Measurements from ENCODE around the gene OR2F1.

The OR2F1 gene, protein sequence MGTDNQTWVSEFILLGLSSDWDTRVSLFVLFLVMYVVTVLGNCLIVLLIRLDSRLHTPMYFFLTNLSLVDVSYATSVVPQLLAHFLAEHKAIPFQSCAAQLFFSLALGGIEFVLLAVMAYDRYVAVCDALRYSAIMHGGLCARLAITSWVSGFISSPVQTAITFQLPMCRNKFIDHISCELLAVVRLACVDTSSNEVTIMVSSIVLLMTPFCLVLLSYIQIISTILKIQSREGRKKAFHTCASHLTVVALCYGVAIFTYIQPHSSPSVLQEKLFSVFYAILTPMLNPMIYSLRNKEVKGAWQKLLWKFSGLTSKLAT

DNA sequence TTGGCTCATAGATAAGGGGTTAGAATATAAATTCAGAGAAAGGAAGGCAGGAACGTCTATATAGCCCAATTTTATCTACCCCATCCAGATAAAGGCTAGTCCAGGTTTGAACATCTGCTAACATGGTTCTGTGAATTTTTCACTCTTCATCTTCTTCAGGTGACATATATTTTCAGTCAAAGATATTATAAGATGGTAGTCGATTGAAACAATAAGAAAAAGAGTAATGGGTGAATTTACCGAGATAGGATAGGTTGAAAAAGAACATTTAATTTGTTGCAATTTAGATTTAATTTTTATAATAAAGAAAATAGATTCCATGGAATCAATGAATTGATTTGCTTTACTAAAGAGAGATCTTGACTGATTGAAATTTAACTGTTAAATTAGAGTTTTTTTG lies at the start of gene OR2F1:
Gene OR2F1, plus strand, starts transcription at position 301 of the 400 bp plus-strand sequence. CDS start 5,127 bp downstream, outside the sequence.
- DNase-seq (ENCODE audit: low spot score) (no peak), FAIRE-seq (no peak)

DNA sequence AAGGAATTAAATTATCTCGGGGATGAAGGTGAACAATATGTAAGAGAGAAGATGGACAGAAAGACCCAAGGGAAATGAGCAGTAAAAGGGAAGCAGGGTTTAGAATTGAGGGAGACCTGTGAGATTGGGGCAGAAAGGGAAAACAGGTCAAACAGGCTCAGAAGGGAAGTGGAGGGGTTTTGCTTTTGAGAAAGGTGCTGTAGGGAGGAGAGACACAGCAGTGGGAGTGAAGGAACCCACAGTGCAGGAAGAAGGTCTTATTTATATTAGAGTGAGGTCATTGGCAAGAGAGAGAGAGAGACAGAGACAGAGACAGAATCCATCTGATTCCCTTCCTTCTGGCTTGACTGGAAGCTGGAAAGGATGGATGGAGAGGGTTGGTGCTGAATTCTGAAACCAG lies 49.1 kb upstream of the OR2F1 start:
- no peak for FAIRE-seq
- DNase-seq (ENCODE audit: low spot score), result no peak

DNA sequence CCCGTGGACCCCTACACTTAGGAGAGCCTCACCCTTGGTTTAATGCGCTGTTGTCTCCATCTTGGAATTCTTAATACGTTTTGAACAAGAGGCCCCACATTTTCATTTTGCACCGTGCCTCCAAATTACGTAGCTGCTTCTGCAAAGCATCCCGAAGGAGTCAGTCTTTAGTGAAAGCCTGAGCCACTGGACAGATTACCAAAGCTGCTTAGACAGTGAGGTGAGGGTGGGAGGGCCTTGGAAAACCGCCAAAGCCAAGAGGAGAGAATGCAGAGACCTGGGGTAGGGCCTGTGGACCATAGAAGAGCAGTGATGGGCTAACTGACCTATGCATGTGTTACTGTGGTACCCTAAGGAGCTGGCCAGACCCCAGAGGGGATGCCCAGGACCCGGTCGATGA lies 48.5 kb upstream of the OR2F1 start:
- DNase-seq (ENCODE audit: low spot score) (no peak), FAIRE-seq (no peak)

DNA sequence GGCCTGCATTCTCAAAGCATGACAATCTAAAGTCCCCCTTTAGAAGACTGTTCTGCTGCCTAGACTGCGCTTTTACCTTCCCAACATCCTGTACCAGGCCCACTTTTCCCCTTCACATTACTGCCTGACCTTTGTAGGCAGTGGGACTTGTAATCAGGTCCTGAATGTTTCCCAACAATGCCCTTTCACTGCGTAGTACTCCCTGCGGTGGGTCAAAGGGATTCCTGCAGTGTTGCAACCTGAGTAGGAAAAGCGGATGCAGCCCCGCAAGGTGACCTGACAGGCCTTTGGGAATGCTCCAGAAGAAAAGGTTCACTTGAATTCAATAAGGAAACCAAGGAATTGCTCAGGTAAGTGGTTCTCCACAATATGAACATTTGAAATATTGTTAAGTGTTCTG lies 47.7 kb upstream of the OR2F1 start:
- FAIRE-seq (no peak), DNase-seq (ENCODE audit: low spot score) (no peak)

DNA sequence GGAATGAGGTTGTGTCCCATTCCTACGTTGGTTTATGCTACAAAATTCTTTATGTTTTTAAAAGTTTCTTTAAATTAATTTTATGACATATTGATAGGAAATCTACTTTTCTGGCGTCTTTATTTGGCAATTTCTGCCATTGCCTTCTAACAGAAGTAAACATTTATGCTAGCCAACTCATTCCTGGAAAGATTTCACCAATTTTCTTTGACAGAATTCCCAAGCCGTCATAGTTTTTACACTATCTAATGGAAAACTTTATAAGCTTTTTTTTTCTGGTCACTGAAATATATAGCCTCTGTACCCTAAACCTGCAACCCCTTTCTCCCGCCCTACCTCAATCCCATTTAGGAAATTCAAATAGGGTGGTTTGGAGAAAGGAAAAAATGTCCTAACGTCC lies 46.5 kb upstream of the OR2F1 start:
- FAIRE-seq, result no peak
- DNase-seq (ENCODE audit: low spot score), result no peak

DNA sequence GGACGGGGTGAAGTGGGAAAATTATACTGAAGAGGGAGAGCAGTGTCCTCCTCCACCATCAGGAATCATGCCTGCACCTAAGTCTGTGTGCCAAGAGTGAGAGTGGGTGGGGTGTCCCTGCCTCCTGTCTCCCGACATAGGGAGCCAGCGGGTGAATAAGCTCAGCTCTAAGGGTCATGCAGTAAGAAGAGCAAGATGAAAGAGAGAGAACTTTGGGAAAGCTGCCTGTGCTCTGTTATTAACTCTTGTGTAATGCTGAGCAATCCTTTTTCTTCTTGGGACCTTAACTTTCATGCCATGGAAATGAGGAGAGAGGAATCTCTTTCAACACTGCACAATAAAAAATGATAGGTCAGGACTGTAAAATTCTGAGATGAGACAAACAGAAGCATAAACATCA lies 44.8 kb upstream of the OR2F1 start:
- DNase-seq (ENCODE audit: low spot score) (no peak), FAIRE-seq (no peak)

DNA sequence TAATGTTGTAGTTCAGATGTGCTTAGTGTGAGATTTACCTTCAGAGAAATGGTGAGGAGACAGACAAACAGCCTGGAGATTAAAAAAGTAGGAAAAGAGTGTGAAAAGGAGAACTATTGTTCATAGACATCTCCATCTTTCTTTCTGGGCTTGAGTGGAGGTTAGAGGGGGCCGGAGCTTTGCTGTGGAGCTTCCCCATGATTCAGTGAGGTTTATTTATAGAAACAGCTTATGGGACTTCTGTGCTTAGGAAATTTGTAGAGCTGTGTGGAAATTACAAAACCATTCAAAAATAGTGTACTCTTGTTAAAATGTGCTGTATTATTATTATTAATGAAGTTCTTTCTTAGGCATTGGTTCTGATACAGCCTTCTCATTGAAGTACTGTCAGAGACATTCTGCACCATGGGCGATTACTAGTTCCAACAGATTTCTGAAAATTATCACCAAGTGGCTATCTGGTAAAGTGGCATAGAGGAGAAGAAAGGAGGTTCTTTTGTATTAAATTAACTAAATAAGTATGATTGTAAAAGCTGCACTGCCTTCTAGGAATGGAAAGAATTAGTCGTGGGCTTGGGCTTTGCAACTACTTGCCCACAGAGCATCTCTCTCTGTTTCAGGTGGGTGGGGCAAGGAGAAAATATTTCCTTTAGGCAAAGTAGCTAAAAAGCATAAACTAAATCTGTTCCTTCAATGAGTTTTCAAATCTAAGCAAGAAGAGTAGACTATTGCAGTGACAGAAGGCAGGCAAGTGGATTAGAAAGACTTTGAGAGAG lies 44.0 kb upstream of the OR2F1 start:
- no peak for FAIRE-seq
- no peak for DNase-seq (ENCODE audit: low spot score)

DNA sequence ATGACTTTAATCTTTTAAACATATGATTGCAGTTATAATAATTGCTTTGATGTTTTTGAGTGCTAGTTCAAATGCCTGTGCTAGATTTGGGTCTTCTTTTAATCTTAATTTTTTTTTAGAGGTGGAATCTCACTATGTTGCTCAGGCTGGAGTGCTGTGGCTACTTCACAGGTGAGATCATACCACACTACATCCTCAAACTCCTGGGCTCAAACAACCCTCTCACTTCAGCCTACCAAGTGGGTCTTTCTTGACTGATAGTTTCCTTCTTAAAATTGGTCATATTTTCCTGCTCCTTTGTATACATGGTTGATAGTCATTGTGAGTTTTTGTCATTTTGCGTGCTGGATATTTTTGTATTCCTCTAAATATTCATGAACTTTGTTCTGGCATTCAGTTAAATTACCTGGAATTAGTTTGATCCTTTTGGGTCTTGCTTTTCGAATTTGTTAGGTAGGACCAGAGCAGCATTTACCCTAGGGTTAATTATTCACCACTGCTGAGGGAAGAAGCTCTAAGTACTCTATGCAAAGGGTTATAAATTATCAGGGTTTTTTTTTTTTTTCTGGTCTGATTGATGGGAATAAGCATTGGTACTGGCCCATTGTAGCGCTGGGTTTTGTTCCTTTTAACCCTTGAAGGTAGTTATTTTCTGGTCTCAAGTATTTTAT lies 40.6 kb upstream of the OR2F1 start:
- FAIRE-seq, result no peak
- no peak for DNase-seq (ENCODE audit: low spot score)

DNA sequence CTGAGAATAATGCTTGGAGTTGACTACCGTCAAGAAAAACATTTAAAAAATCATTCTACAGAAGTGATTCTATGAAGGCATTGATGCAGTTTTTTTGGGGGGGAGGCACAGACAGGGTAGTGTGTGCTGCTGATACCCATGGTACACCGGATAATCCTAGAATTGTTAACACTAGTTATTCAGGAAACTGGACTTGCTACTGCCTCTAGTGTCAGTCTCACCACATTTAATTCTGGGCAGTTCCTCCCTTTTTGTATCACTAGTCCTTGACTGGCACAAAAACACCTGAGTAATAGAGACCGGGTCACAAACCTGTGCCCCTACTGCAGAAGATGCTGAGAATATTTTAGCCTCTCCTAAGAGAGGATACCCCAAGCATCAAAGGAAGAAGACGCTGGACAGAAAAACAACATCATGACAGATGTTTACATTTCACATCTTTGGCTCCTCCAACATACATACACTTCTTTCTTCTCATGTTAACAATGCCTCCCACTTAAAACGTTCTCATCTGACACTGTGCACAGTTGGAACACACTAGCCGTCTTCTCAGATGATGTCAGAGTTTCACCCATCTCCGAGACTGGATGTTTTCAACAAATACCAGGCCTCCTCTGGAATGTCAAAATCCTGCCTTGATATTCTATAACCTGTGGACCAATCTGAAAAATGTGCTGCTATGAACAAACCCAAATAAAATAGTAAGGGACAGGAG lies 39.5 kb upstream of the OR2F1 start:
- FAIRE-seq, result no peak

DNA sequence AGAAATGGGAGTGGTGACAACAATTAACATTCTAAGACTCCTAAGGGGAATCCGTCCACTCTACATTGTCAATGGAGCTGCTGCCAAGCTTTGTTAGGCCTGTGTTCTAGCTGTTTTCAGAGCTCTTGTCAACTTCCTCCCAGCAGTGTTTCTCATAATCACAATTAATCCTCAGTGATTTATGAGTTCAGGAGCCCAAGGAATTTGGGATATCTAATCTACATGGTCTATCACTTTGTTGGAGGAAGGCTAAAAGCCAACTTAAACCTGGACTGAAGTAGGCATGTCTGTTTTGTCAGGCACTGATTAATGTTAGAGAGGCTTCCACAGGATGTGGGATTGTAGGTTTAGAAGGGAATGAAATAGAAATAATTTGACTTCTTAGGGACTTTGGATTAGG lies 29.8 kb upstream of the OR2F1 start:
- no peak for DNase-seq (ENCODE audit: low spot score)
- FAIRE-seq, result no peak

More for the DNA sequence above, 39.5 kb upstream of the OR2F1 start:
- no peak for DNase-seq (ENCODE audit: low spot score)

DNA sequence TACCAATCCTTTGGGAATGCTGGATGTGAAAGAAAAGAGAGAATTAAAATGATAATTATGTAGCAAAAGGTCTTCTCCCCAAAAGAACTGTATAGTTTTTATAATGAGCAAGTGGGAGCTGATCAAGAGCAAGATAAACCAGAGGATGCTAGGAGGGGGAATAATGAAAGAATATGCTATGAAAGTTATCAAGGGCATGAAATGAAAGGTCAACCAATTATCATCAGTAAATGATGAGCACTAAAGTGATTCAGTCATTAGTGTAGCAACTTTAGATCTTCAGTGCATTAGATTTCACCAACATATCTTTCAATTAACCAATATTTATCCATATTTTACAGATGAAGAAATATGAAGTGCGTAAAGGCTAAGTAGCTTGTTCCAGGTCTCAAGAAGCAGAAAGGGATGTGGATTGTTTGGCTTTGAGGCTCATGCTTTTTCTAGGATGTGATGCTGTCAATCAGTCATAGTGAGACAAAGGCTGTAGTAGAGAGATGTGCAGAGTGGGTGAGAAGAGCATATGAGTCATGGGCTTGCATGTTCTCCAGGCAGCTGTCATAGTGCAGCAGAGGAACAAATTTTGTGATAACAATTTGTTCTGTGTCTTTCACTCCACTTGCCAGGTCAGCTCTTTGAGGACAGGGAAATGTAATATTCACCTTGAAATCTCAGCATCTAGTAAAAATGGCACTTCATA lies 25.3 kb upstream of the OR2F1 start:
- no peak for FAIRE-seq

DNA sequence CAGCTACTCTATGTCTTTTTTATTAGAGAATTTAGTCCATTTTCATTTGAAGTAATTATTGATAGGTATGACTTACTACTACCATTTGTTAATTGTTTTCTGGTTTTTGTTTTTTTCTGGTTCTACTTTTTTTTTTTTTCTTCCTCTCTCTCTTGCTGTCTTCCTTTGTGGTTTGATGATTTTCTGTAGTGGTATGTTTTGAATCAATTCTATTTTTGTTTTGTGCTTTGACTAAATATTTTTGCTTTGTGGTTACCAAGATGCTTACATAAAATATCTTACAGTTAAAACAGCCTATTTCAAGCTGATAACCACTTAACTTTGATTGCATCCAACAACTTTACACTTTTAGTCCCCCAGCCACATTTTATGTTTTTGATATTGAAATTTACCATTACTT lies 22.9 kb upstream of the OR2F1 start:
- no peak for FAIRE-seq
- DNase-seq (ENCODE audit: low spot score), result no peak

More for the DNA sequence above, 25.3 kb upstream of the OR2F1 start:
- no peak for DNase-seq (ENCODE audit: low spot score)

DNA sequence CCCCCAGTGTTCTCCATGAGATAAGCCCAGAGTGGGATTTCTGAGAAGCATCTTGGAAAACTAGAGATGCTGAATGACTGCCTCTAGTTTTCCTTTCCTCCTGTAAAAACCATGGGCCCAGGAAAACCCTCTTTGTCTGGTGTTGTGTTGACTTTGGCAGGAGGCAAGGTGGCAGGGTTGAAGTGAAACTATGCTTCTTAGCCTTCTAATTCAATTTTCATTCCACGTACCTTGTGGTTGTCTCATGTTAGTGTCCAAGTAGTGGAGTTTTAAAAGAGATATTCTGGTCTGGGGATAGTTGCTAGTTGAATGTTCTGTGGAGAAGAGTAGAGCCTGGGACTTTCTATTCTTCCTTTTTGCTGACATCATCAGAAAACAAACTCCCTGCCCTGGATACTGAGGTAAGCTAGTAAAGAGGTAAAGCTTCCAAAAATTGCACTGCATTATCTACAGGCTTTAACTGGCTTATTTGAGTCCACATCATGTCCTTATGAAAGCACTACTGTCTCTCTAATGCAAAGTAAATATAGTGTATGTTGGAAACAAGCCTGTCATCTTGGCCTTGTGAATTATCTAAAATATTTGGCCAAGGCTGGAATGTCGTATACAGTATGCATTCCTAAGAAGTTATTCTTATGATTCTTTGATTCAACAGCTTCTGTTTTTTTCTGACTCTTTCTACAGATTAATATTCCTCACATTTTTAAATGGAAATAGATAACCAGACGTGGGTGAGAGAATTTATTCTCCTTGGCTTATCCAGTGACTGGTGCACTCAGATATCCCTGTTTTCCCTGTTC lies 19.9 kb upstream of the OR2F1 start, which contains the start of gene OR2F2:
Gene OR2F2, plus strand, starts transcription at position 708 of the 800 bp plus-strand sequence. Its CDS starts 0 bp downstream, at position 708.
- no peak for FAIRE-seq
- DNase-seq (ENCODE audit: low spot score), result no peak

DNA sequence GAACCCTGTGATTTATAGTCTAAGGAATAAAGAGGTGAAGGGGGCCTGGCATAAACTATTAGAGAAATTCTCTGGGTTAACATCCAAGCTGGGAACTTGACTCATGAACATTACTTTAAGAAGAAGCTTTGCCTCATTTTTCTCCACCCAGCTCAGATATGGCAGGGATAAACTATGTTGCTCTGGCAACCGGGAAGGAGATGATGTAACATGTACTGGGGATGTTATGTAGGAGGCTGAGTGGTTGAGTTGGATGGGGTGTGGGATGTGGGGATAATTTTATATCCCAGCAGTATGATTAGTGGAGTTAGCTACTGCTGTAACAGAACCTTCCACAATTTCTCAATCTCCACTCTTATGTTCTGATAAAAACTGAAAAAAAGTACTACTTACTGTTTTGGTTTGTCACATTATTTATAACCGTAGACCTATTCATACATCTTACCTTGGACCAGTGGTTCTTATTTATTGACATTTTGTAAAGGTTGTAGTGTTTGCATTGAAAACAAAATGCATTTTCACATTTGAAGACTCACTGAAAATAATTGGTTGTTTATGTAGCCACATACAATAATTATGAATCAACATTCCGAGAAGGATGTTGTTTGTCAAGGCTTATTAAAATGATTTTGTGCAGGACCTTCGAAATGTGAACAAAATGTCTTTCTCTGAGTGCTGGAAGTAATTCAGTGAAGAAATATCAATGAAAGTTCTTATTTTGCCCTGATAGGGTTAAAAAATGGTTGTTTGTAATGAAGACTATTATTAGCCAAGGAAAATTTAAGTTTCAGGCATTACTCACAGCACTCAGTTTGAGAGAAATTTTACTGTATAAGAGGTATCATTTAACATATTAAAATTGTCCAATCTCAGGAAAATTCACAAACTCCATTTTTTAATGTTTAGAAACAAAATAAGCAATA lies 18.3 kb upstream of the OR2F1 start:
- no peak for FAIRE-seq
- no peak for DNase-seq (ENCODE audit: low spot score)

DNA sequence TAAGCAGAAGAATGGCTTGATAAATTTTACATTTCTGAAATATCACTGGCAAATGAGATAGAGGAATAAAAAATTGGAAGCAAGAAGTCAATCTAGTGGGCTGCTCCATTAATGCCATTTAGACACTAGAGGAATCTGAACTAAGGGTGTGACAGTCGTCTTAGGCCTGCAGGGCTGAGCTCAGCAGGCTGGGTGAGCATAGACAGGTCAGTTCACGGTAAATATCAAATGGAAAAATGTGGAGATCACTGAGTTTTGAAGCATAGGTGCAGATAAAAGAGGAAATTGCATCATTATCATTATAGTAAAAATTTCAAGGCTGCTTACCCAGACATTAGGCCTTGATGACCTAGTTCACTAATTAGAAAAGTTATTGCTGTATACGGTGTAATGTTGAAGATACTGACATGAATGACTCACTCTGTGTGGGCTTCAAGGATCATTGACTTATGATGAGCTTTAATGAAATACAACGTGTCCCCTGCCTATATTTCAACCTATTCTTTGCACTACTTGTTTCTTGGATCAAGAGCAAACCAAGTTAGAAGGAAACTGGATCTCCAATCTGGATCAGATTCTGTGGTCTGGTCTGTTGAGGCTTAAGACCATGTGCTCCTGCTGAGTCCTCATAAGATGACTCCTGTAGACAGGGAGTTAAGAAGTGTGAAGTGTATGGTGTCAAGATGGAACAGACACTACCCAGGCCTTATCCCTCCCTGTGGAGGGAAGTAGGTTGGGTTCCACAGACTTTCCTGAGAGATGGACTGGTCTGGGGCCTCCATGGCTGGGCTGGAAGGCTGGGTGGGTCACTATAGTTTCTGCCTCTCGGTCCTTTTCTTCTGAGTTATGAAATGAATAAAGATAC lies 16.0 kb upstream of the OR2F1 start:
- FAIRE-seq (no peak), DNase-seq (ENCODE audit: low spot score) (no peak)

DNA sequence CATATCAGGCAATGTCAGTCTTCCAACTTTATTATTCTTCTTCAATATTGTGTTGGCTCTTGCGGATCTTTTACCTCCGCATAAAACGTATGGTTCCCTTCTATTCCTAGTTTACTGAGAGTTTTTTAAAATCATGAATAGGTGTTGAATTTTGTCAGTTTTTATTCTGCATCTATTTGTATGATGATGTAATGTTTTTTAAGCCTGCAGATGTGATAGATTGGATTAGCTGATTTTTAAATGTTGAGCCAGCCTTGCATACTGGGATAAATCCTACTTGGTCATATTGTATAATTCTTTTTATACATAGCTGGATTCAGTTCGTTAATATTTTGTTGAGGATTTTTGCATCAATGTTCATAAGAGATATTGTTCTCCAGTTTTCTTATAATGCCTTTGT lies 9.2 kb upstream of the OR2F1 start:
- FAIRE-seq (no peak), DNase-seq (ENCODE audit: low spot score) (no peak)

DNA sequence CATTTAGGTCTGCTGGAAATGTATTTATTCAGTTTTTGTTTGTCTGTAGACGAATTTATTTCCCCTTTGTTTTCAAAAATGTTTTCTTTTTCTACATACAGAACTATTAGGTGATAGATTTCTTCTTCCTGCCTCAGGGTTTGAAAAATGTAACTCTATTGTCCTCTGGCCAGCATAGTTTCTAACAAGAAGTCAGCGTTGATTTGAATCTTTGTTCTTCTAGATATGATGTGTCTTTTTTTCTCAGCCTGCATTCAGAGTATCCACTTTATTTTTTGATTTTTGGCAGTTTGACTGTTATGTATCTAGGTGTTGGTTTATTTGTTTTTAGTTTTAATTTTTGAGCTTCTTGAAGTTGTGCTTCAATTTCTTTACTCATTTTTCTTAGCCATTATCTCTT lies 7.5 kb upstream of the OR2F1 start:
- DNase-seq (ENCODE audit: low spot score) (no peak), FAIRE-seq (no peak)

DNA sequence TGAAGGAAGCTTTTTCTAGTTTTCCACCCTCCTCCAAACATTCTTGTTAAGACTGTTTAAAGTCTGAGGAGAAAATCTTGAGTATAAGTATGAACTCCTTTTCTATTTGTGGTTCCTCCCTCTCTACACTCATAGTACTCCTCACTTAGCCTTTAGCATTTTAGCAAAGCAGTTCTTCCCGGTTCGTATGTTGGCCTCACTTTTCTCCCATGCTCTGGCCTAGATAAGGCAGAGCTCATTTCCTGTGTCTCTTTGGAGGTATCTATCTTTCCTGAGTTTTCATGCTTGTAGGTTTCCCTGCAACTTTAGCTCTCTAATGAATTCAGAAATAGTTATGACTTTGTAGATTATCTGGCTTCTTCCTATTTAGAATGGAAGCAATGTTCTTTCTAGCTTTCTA lies 5.9 kb upstream of the OR2F1 start:
- FAIRE-seq (no peak), DNase-seq (ENCODE audit: low spot score) (no peak)

Measured in RCC 7860 (cell line).